B cell (primary cell): ENCODE measurements around the gene CHST13. TPM values are rescaled to one million over a fixed set of nuclear protein-coding genes. Genes with fewer than 3 reads are reported as not detected.

ENCODE experiments used
- ATAC-seq: fragments of 200-7000 bp; cut with Tn5 transposase; one replicate; pipeline ENCODE4 v1.10.0; 2021; ENCODE audit warnings: low read depth, mild to moderate bottlenecking, moderate number of reproducible peaks, moderate library complexity
- CTCF ChIA-PET: fragments of 350-600 bp; sonication (Branson Sonifier 250); formaldehyde crosslinking; loops from one replicate; lab custom pipeline; 2021; ENCODE audit warnings: antibody characterized with exemption, inconsistent platforms; lab: Charles Lee
- POLR2A ChIA-PET: fragments of 350-600 bp; sonication (Branson Sonifier 250); formaldehyde crosslinking; loops from one replicate; lab custom pipeline; 2021; ENCODE audit warnings: antibody characterized with exemption; lab: Charles Lee
- DNase-seq: peaks from one replicate; pipeline ENCODE4 v3.0.0; 2013
- H2AFZ ChIP-seq: 2 replicates; pipeline ENCODE4 v1.6.1; 2012; ENCODE audit warnings: mild to moderate bottlenecking, low read depth, low read length; ENCODE audit not compliant: insufficient read depth, poor library complexity, severe bottlenecking
- H3K27ac ChIP-seq, 2 donors: 1 replicate in 1 of 2; 2 replicates in 1 of 2; pipeline ENCODE4 v1.5.1; 2012 to 2013; ENCODE audit warnings: low read length in 2 of 2, mild to moderate bottlenecking in 2 of 2, moderate library complexity in 1 of 2
- H3K27me3 ChIP-seq, 4 experiments: fragments of 200-600 bp in 1 of 4; sonication (generic) in 1 of 4; replicated peaks in 1 of 4; 1 replicate in 2 of 4; 2 replicates in 2 of 4; pipeline versions ENCODE4 v1.6.1 to v1.7.0; 2013 to 2016; ENCODE audit warnings: low read length in 3 of 4, mild to moderate bottlenecking in 2 of 4, mixed read lengths in 1 of 4, moderate library complexity in 1 of 4; ENCODE audit not compliant: insufficient read depth in 4 of 4, control insufficient read depth in 3 of 4; ENCODE audit errors: control extremely low read depth in 1 of 4
- H3K36me3 ChIP-seq, 2 experiments: replicated peaks in 1 of 2; 1 replicate in 1 of 2; 2 replicates in 1 of 2; pipeline versions ENCODE4 v1.6.1 to v1.7.1; 2013; ENCODE audit warnings: low read length in 1 of 2; ENCODE audit not compliant: insufficient read depth in 2 of 2, control insufficient read depth in 1 of 2; ENCODE audit errors: control extremely low read depth in 1 of 2, extremely low read depth in 1 of 2
- H3K4me1 ChIP-seq, 2 donors: fragments of 200-600 bp in 1 of 2; sonication (generic) in 1 of 2; 1 replicate in 1 of 2; 2 replicates in 1 of 2; pipeline versions ENCODE4 v1.5.1 to v1.6.1; 2013 to 2017; ENCODE audit warnings: low read length in 2 of 2; ENCODE audit not compliant: control insufficient read depth in 2 of 2, insufficient read depth in 2 of 2
- H3K4me2 ChIP-seq: replicated peaks from 2 replicates; pipeline ENCODE3; 2012; ENCODE audit warnings: mild to moderate bottlenecking, low read depth, low read length; ENCODE audit not compliant: poor library complexity, severe bottlenecking
- H3K4me3 ChIP-seq, 5 experiments: fragments of 200-600 bp in 1 of 5; sonication (generic) in 1 of 5; 1 replicate in 3 of 5; 2 replicates in 2 of 5; pipeline versions ENCODE4 v1.5.1 to v1.7.0; 2011 to 2016; ENCODE audit warnings: low read length in 4 of 5, mild to moderate bottlenecking in 4 of 5, low read depth in 2 of 5, control low read depth in 1 of 5, moderate library complexity in 1 of 5; ENCODE audit not compliant: insufficient read depth in 1 of 5; ENCODE audit errors: control extremely low read depth in 1 of 5, extremely low read depth in 1 of 5
- H3K79me2 ChIP-seq: fragments of 200-600 bp; sonication (generic); one replicate; pipeline ENCODE4 v1.6.0; 2016; ENCODE audit warnings: low read length; ENCODE audit not compliant: control insufficient read depth, insufficient read depth
- H3K9ac ChIP-seq: fragments of 200-600 bp; sonication (generic); 2 replicates; pipeline ENCODE4 v1.6.1; 2017; ENCODE audit warnings: mild to moderate bottlenecking, low read length, moderate library complexity
- H3K9me3 ChIP-seq, 3 donors: one replicate each; pipeline versions ENCODE4 v1.6.1 to v1.7.1; 2013; ENCODE audit warnings: low read length in 2 of 3; ENCODE audit not compliant: control insufficient read depth in 2 of 3, insufficient read depth in 1 of 3; ENCODE audit errors: control extremely low read depth in 1 of 3
- H4K20me1 ChIP-seq: 2 replicates; pipeline ENCODE4 v1.6.0; 2012; ENCODE audit warnings: mild to moderate bottlenecking, low read length; ENCODE audit not compliant: insufficient read depth, control insufficient read depth, poor library complexity, severe bottlenecking
- H3K27ac Mint-ChIP-seq: one replicate; pipeline ENCODE4 v1.8.0; 2021; ENCODE audit warnings: mixed read lengths
- H3K27me3 Mint-ChIP-seq: one replicate; pipeline ENCODE4 v1.8.0; 2021; ENCODE audit warnings: mixed read lengths
- H3K4me1 Mint-ChIP-seq: one replicate; pipeline ENCODE4 v1.8.0; 2021; ENCODE audit warnings: mixed read lengths
- H3K4me3 Mint-ChIP-seq: one replicate; pipeline ENCODE4 v1.8.0; 2021; ENCODE audit warnings: mixed read lengths
- H3K9me3 Mint-ChIP-seq: one replicate; pipeline ENCODE4 v1.8.0; 2022; ENCODE audit warnings: mixed read lengths; ENCODE audit not compliant: insufficient read depth
- EZH2 ChIP-seq: IDR thresholded peaks from 2 replicates; pipeline ENCODE4 v1.6.1; 2012; ENCODE audit warnings: borderline replicate concordance, low read depth, mild to moderate bottlenecking, moderate library complexity, low read length; ENCODE audit not compliant: insufficient read depth, poor library complexity, severe bottlenecking
- WGBS: methylation state at CpG from one replicate; pipeline ENCODE4 v1.1.5; 2013; ENCODE audit warnings: missing lambda C conversion rate; ENCODE audit not compliant: insufficient coverage; 5-methylcytosine and 5-hydroxymethylcytosine counted together
- intact Hi-C: fragments of 100-400 bp; cut with micrococcal nuclease; formaldehyde crosslinking; loops from one replicate; pipeline ENCODE4 v1.10.0; 2022
- polyA plus RNA-seq: library from polyadenylated mRNA; depleted of rRNA; stranded (reverse); fragments of >200 nt; gene quantifications from 2 replicates; pipeline ENCODE4 v1.2.3, GENCODE V29; 2012
- total RNA-seq, 2 donors: library from RNA; stranded (reverse); fragments of 120-200 nt in 1 of 2; gene quantifications; 1 replicate in 1 of 2; 2 replicates in 1 of 2; pipeline versions ENCODE4 v1.2.3 to v1.2.4, GENCODE V29; 2013 to 2022
- TF ChIP-seq, protein P1 (sequence below): fragments of 200-600 bp; IDR thresholded peaks from one replicate; pipeline ENCODE4 v1.8.0; 2022; ENCODE audit warnings: antibody characterized with exemption, mild to moderate bottlenecking

CHST13 gene
- total and polyA plus RNA-seq, 2 donors (not counting 1 experiment from before 2014, with no cell fraction given), result 0.07 TPM; not detected in 1

DNA sequence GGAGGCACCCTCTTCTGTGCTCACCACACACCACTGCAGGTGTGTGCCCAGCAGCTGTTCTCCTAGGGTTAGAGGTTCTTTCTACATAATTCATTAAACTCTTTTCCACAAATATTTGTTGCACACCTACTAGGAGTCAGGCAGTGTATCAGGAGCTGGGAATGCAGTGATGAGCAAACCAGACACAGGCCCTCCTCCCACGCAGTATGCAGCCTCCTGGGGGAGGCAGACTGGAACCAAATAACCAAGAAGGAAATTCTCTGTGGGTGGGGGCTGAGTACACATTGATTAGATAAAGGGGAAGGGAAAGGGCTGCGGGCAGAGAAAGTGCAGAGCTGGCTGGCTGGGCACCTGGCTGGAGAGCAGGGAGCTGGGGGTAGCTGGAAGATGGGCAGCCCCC, 53.3 kb downstream of the CHST13 start:
- H3K9me3 ChIP-seq, result no peaks in the 10 kb centered on the region
- H3K27me3 ChIP-seq, result no peaks in the 10 kb centered on the region
- H3K4me3 ChIP-seq, result no peak overlapping the region
- H3K4me1 Mint-ChIP-seq, result no peaks in the 10 kb centered on the region
- H3K27me3 Mint-ChIP-seq, result peaks cover 17% of the 10 kb centered on the region
- no peak overlapping the region for H3K4me2 ChIP-seq
- intact Hi-C loops, result no loop called here
- DNase-seq, result no peak
- no peaks in the 10 kb centered on the region for H4K20me1 ChIP-seq
- no peaks in the 10 kb centered on the region for H3K9me3 Mint-ChIP-seq
- H3K36me3 ChIP-seq, result no peaks in the 10 kb centered on the region
- no peak overlapping the region for H3K9ac ChIP-seq
- H3K79me2 ChIP-seq, result no peaks in the 10 kb centered on the region
- ATAC-seq, result no peak
- TF ChIP-seq EZH2, result no peak
- TF ChIP-seq, protein P1, sequence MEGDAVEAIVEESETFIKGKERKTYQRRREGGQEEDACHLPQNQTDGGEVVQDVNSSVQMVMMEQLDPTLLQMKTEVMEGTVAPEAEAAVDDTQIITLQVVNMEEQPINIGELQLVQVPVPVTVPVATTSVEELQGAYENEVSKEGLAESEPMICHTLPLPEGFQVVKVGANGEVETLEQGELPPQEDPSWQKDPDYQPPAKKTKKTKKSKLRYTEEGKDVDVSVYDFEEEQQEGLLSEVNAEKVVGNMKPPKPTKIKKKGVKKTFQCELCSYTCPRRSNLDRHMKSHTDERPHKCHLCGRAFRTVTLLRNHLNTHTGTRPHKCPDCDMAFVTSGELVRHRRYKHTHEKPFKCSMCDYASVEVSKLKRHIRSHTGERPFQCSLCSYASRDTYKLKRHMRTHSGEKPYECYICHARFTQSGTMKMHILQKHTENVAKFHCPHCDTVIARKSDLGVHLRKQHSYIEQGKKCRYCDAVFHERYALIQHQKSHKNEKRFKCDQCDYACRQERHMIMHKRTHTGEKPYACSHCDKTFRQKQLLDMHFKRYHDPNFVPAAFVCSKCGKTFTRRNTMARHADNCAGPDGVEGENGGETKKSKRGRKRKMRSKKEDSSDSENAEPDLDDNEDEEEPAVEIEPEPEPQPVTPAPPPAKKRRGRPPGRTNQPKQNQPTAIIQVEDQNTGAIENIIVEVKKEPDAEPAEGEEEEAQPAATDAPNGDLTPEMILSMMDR, result no peak
- 91% methylated on average over 1 of the region's 2 CpGs for WGBS
- H3K27ac ChIP-seq, result no peak overlapping the region
- ChIA-PET POLR2A (no interaction called here), CTCF (no interaction called here)
- H3K4me1 ChIP-seq, result no peaks in the 10 kb centered on the region
- no peak overlapping the region for H3K4me3 Mint-ChIP-seq
- no peak overlapping the region for H3K27ac Mint-ChIP-seq
- H2AFZ ChIP-seq, result no peak overlapping the region

DNA sequence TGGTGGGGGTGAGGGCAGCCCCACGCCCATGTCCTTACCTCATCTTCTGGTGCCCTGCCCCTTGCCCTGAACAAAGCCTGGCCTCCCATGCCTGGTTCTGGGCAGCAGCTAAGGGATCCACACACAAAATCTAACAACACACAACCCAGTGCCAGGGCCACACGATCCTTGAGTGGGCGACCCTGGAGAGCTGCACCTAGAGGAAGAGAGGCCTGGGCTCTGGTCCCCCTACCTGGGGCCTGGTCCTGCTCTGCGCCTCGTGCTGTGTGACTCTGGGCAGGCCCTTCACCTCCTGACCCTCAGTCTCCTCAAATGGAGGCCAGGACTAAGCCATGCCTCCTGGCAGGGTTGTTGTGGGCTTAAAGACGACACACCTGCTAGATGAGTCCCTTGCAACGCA, 54.7 kb downstream of the CHST13 start:
- Histone ChIP-seq H3K9me3 (no peaks in the 10 kb centered on the region), H3K27me3 (no peaks in the 10 kb centered on the region), H2AFZ (no peak overlapping the region), H3K36me3 (no peaks in the 10 kb centered on the region), H3K27ac (no peak overlapping the region), H3K4me1 (no peaks in the 10 kb centered on the region), H3K4me3 (no peak overlapping the region), H3K4me2 (no peak overlapping the region), H4K20me1 (no peaks in the 10 kb centered on the region), H3K9ac (no peak overlapping the region), H3K79me2 (no peaks in the 10 kb centered on the region)
- 89% methylated on average over 7 of the region's 7 CpGs for WGBS
- ATAC-seq, result no peak
- no peak for DNase-seq
- H3K4me3 Mint-ChIP-seq, result no peak overlapping the region
- H3K9me3 Mint-ChIP-seq, result no peaks in the 10 kb centered on the region
- no peak overlapping the region for H3K27ac Mint-ChIP-seq
- CTCF ChIA-PET, result no interaction called here
- H3K27me3 Mint-ChIP-seq, result peaks cover 13% of the 10 kb centered on the region
- POLR2A ChIA-PET, result interaction anchor here (0.7 kb wide), 1 partner anchor 56 kb away, joined by 3 read pairs; no protein-coding TSS in a partner anchor
- TF ChIP-seq, protein P1, result no peak
- TF ChIP-seq EZH2, result no peak
- intact Hi-C loops, result no loop called here
- no peaks in the 10 kb centered on the region for H3K4me1 Mint-ChIP-seq
